HEK293 (cell line): Measurements from ENCODE around the gene DDIT4.
A peak's percentile ranks its signal among the peaks of the same experiment; 100 is the strongest.

ENCODE experiments used
- CTCF ChIA-PET: fragments of 350-600 bp; formaldehyde crosslinking; extraction: SDS; loops from one replicate; lab custom pipeline; 2021; ENCODE audit warnings: antibody characterized with exemption; lab: Yijun Ruan, JAX
- POLR2A ChIA-PET: fragments of 300-600 bp; formaldehyde crosslinking; extraction: SDS; loops from one replicate; lab custom pipeline; 2020; ENCODE audit warnings: antibody characterized with exemption, inconsistent platforms; lab: Yijun Ruan, JAX
- H3K27ac ChIP-seq: fragments of 200-500 bp; sonication (Bioruptor generic); 2 replicates; pipeline ENCODE4 v1.5.1; 2014; ENCODE audit warnings: low read depth, low read length, control low read depth, inconsistent platforms; ENCODE audit errors: extremely low read depth
- H3K36me3 ChIP-seq, 2 experiments: fragments of 200-500 bp in 1 of 2; sonication (Bioruptor generic) in 1 of 2; 1 replicate in 1 of 2; 2 replicates in 1 of 2; pipeline ENCODE4 v1.5.1; 2014 to 2017; ENCODE audit warnings: inconsistent platforms in 2 of 2, low read length in 2 of 2; ENCODE audit not compliant: control insufficient read depth in 2 of 2, insufficient read depth in 1 of 2
- H3K4me1 ChIP-seq: fragments of 200-500 bp; sonication (Bioruptor generic); 2 replicates; pipeline ENCODE4 v1.5.1; 2014; ENCODE audit warnings: mild to moderate bottlenecking, low read length, inconsistent platforms; ENCODE audit not compliant: control insufficient read depth, insufficient read depth
- H3K4me3 ChIP-seq: 2 replicates; pipeline ENCODE4 v1.5.1; 2011; ENCODE audit warnings: low read depth, mild to moderate bottlenecking, control low read depth, low read length, moderate library complexity
- H3K9me3 ChIP-seq: fragments of 200-500 bp; sonication (Bioruptor generic); 2 replicates; pipeline ENCODE4 v1.5.1; 2014; ENCODE audit warnings: low read depth, low read length, inconsistent platforms; ENCODE audit not compliant: control insufficient read depth, insufficient read depth
- EGR2 ChIP-seq: fragments of 450-650 bp; formaldehyde crosslinking; IDR thresholded peaks from 2 replicates; pipeline ENCODE4 v1.5.1; 2016; ENCODE audit warnings: low read depth, missing biosample characterization, missing genetic modification characterization
- IKZF3 ChIP-seq: fragments of 450-650 bp; IDR thresholded peaks from 2 replicates; pipeline ENCODE4 v1.5.0; 2018; ENCODE audit warnings: missing biosample characterization, mild to moderate bottlenecking, missing genetic modification characterization, moderate library complexity
- OVOL3 ChIP-seq: fragments of 450-650 bp; formaldehyde crosslinking; IDR thresholded peaks from 2 replicates; pipeline ENCODE4 v1.5.1; 2016; ENCODE audit warnings: missing biosample characterization, missing genetic modification characterization
- PRDM1 ChIP-seq: fragments of 450-650 bp; formaldehyde crosslinking; IDR thresholded peaks from 2 replicates; pipeline ENCODE4; 2016; ENCODE audit warnings: missing biosample characterization, missing genetic modification characterization
- SCRT2 ChIP-seq: fragments of 450-650 bp; formaldehyde crosslinking; IDR thresholded peaks from 2 replicates; pipeline ENCODE4 v1.5.1; 2016; ENCODE audit warnings: missing biosample characterization, missing genetic modification characterization
- TRIM28 ChIP-seq: IDR thresholded peaks from 2 replicates; pipeline ENCODE4 v1.6.1; 2011; ENCODE audit warnings: low read length, control low read depth, borderline replicate concordance
- WT1 ChIP-seq: fragments of 450-650 bp; formaldehyde crosslinking; IDR thresholded peaks from 2 replicates; pipeline ENCODE4 v1.5.1; 2016; ENCODE audit warnings: missing biosample characterization, missing genetic modification characterization
- ZBTB1 ChIP-seq: fragments of 450-650 bp; formaldehyde crosslinking; IDR thresholded peaks from 2 replicates; pipeline ENCODE4 v1.5.1; 2016; ENCODE audit warnings: missing biosample characterization, missing genetic modification characterization
- ZNF114 ChIP-seq: fragments of 450-650 bp; formaldehyde crosslinking; IDR thresholded peaks from 2 replicates; pipeline ENCODE4 v1.5.0; 2017; ENCODE audit warnings: missing biosample characterization, missing genetic modification characterization
- ZNF121 ChIP-seq: fragments of 450-650 bp; formaldehyde crosslinking; IDR thresholded peaks from 2 replicates; pipeline ENCODE4 v1.5.1; 2016; ENCODE audit warnings: missing biosample characterization, missing genetic modification characterization
- ZNF202 ChIP-seq: fragments of 450-650 bp; formaldehyde crosslinking; IDR thresholded peaks from 2 replicates; pipeline ENCODE4 v1.5.1; 2016; ENCODE audit warnings: missing biosample characterization, missing genetic modification characterization, borderline replicate concordance
- ZNF223 ChIP-seq: fragments of 450-650 bp; formaldehyde crosslinking; IDR thresholded peaks from 2 replicates; pipeline ENCODE4 v1.5.1; 2016; ENCODE audit warnings: missing biosample characterization, missing genetic modification characterization
- ZNF292 ChIP-seq: fragments of 450-650 bp; formaldehyde crosslinking; IDR thresholded peaks from 2 replicates; pipeline ENCODE4 v1.5.1; 2016; ENCODE audit warnings: low read depth, missing biosample characterization, missing genetic modification characterization, borderline replicate concordance
- ZNF513 ChIP-seq: fragments of 450-650 bp; IDR thresholded peaks from 2 replicates; pipeline ENCODE4 v1.5.1; 2018; ENCODE audit warnings: missing biosample characterization, missing genetic modification characterization
- ZNF560 ChIP-seq: fragments of 450-650 bp; formaldehyde crosslinking; IDR thresholded peaks from 2 replicates; pipeline ENCODE4 v1.5.1; 2017; ENCODE audit warnings: missing biosample characterization, missing genetic modification characterization, borderline replicate concordance
- ZNF623 ChIP-seq: fragments of 450-650 bp; formaldehyde crosslinking; IDR thresholded peaks from 2 replicates; pipeline ENCODE4 v1.5.1; 2016; ENCODE audit warnings: missing biosample characterization, missing genetic modification characterization
- ZNF639 ChIP-seq: fragments of 450-650 bp; formaldehyde crosslinking; IDR thresholded peaks from 2 replicates; pipeline ENCODE4 v1.5.1; 2016; ENCODE audit warnings: missing biosample characterization, missing genetic modification characterization
- ZNF677 ChIP-seq: fragments of 450-650 bp; IDR thresholded peaks from 2 replicates; pipeline ENCODE4 v1.5.0; 2018; ENCODE audit warnings: missing biosample characterization, mild to moderate bottlenecking, missing genetic modification characterization, moderate library complexity
- ZNF768 ChIP-seq: fragments of 450-650 bp; formaldehyde crosslinking; IDR thresholded peaks from 2 replicates; pipeline ENCODE4 v1.5.1; 2018; ENCODE audit warnings: missing biosample characterization, mild to moderate bottlenecking, missing genetic modification characterization
- ZNF776 ChIP-seq: fragments of 450-650 bp; formaldehyde crosslinking; IDR thresholded peaks from 2 replicates; pipeline ENCODE4 v1.5.0; 2017; ENCODE audit warnings: missing biosample characterization, missing genetic modification characterization, borderline replicate concordance
- ZNF777 ChIP-seq: fragments of 450-650 bp; formaldehyde crosslinking; IDR thresholded peaks from 2 replicates; pipeline ENCODE4 v1.5.1; 2017; ENCODE audit warnings: missing biosample characterization, missing genetic modification characterization, borderline replicate concordance
- ZNF791 ChIP-seq: fragments of 450-650 bp; formaldehyde crosslinking; IDR thresholded peaks from 2 replicates; pipeline ENCODE4 v1.5.1; 2016; ENCODE audit warnings: missing biosample characterization, missing genetic modification characterization
- ZSCAN16 ChIP-seq: fragments of 450-650 bp; formaldehyde crosslinking; IDR thresholded peaks from 2 replicates; pipeline ENCODE4 v1.5.1; 2016; ENCODE audit warnings: missing biosample characterization, missing genetic modification characterization
- ZSCAN4 ChIP-seq: fragments of 450-650 bp; formaldehyde crosslinking; IDR thresholded peaks from 2 replicates; pipeline ENCODE4 v1.5.1; 2017; ENCODE audit warnings: missing biosample characterization, missing genetic modification characterization
- TF ChIP-seq, protein P1 (sequence below): fragments of 450-650 bp; formaldehyde crosslinking; IDR thresholded peaks from 2 replicates; pipeline ENCODE4 v1.5.1; 2016; ENCODE audit warnings: missing biosample characterization, missing genetic modification characterization
- TF ChIP-seq, protein P2 (sequence below): fragments of 450-650 bp; IDR thresholded peaks from 2 replicates; pipeline ENCODE4 v1.5.1; 2018; ENCODE audit warnings: missing biosample characterization, mild to moderate bottlenecking, missing genetic modification characterization
- TF ChIP-seq, protein P3 (sequence below): fragments of 450-650 bp; formaldehyde crosslinking; IDR thresholded peaks from 2 replicates; pipeline ENCODE4 v1.5.1; 2017; ENCODE audit warnings: missing biosample characterization, missing genetic modification characterization

The DDIT4 gene

GRCh38 chr10:72308320-72308987, 34.7 kb downstream of the DDIT4 start (continued):
- no peak for TF ChIP-seq OVOL3 (tag by site-specific recombination)
- TF ChIP-seq, protein P1, sequence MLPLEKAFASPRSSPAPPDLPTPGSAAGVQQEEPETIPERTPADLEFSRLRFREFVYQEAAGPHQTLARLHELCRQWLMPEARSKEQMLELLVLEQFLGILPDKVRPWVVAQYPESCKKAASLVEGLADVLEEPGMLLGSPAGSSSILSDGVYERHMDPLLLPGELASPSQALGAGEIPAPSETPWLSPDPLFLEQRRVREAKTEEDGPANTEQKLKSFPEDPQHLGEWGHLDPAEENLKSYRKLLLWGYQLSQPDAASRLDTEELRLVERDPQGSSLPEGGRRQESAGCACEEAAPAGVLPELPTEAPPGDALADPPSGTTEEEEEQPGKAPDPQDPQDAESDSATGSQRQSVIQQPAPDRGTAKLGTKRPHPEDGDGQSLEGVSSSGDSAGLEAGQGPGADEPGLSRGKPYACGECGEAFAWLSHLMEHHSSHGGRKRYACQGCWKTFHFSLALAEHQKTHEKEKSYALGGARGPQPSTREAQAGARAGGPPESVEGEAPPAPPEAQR (tag by site-specific recombination), result no peak
- TF ChIP-seq ZNF560, result no peak

DNA sequence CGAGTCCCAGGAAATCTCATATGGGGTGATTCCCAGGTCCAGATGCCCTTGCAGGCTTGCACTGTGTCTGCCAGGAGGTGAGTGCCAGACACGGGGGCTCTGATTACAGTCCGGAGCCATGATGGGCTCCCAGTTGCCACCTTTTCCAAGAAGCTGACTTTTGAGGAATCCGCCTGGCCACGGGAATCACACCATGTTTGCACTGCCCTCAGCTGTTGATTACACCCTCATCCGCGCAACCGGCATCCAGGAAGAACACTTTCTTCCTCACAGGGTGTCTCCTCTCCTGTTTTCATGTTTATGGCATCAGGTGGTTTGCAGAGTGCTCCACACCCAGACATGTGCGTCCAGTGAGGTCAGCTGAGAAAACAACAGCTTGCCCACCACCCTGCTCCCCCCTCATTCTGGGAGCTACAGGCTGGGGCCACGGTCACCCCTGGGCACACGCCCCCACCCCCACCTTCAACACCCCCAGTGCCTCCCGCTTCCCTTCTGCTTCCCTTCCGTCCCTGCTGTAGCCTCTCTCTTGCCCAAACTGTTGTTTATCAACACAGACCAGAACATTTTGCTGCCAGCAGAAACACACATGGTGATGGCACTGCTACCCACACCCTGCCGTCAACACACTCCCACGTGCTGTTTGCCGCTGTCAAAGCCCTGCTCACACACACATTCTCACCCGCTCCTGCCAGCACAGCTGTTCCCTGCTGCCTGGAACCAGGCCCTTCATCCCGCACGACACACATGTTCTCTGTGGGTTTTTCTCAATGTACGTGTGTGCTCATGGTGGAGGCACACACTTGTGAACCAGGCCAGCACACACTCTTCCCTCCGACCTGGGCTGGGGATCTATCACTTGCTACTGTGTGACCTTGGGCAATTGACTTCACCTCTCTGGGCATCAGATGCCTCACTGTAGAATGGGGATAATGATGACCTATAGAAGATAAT, 35.8 kb downstream of the DDIT4 start:
- Histone ChIP-seq H3K9me3 (no peaks in the 10 kb centered on the region), H3K4me1 (no peaks in the 10 kb centered on the region), H3K27ac (no peak overlapping the region), H3K4me3 (no peak overlapping the region), H3K36me3 (no peaks in the 10 kb centered on the region)
- ChIA-PET POLR2A (interaction anchor here (1.1 to 2.2 kb wide), 4 partner anchors 11 to 36 kb away, joined by 3 to 13 read pairs (median 8); partner anchors contain the start of gene DDIT4), CTCF (interaction anchor here (0.8 to 1.1 kb wide), 2 partner anchors 9 to 11 kb away, joined by 3 to 4 read pairs; no protein-coding TSS in a partner anchor)
- TF ChIP-seq ZNF513 (tag by site-specific recombination), result no peak
- 0 out of 2 replicates have a peak, but pooled peaks have one; percentile 57 for TF ChIP-seq ZNF768
- TF ChIP-seq PRDM1 (tag by site-specific recombination), result no peak
- TF ChIP-seq, protein P2, sequence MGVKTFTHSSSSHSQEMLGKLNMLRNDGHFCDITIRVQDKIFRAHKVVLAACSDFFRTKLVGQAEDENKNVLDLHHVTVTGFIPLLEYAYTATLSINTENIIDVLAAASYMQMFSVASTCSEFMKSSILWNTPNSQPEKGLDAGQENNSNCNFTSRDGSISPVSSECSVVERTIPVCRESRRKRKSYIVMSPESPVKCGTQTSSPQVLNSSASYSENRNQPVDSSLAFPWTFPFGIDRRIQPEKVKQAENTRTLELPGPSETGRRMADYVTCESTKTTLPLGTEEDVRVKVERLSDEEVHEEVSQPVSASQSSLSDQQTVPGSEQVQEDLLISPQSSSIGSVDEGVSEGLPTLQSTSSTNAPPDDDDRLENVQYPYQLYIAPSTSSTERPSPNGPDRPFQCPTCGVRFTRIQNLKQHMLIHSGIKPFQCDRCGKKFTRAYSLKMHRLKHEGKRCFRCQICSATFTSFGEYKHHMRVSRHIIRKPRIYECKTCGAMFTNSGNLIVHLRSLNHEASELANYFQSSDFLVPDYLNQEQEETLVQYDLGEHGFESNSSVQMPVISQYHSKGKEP, result no peak
- TF ChIP-seq ZSCAN4, result no peak
- TF ChIP-seq, protein P3, sequence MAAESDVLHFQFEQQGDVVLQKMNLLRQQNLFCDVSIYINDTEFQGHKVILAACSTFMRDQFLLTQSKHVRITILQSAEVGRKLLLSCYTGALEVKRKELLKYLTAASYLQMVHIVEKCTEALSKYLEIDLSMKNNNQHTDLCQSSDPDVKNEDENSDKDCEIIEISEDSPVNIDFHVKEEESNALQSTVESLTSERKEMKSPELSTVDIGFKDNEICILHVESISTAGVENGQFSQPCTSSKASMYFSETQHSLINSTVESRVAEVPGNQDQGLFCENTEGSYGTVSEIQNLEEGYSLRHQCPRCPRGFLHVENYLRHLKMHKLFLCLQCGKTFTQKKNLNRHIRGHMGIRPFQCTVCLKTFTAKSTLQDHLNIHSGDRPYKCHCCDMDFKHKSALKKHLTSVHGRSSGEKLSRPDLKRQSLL, result no peak
- TF ChIP-seq TRIM28, result no peak
- TF ChIP-seq ZNF677 (tag by site-specific recombination), result no peak
- peak; percentile 70 for TF ChIP-seq SCRT2 (tag by site-specific recombination)
- TF ChIP-seq ZNF202, result no peak
- 0 out of 2 replicates have a peak, but pooled peaks have one; percentile 31 for TF ChIP-seq ZSCAN16 (tag by site-specific recombination)
- no peak for TF ChIP-seq ZNF292 (tag by site-specific recombination)
- no peak for TF ChIP-seq ZNF791 (tag by site-specific recombination)
- no peak for TF ChIP-seq ZNF223 (tag by site-specific recombination)
- TF ChIP-seq ZNF777 (tag by site-specific recombination), result no peak
- no peak for TF ChIP-seq IKZF3 (tag by site-specific recombination)
- TF ChIP-seq ZNF121, result no peak
- TF ChIP-seq ZNF623, result no peak
- no peak for TF ChIP-seq WT1 (tag by site-specific recombination)
- no peak for TF ChIP-seq ZNF114 (tag by site-specific recombination)
- no peak for TF ChIP-seq ZNF639 (tag by site-specific recombination)
- peak; percentile 91 for TF ChIP-seq EGR2
- TF ChIP-seq ZNF776, result no peak
- TF ChIP-seq ZBTB1 (tag by site-specific recombination), result no peak
